Putamen (tissue), 1 donor: ENCODE data around the gene RREB1.

Source experiments
- DNase-seq: peaks from one replicate; pipeline ENCODE4 v3.0.0-alpha.2; 2016; ENCODE audit warnings: low spot score

The RREB1 gene

DNA sequence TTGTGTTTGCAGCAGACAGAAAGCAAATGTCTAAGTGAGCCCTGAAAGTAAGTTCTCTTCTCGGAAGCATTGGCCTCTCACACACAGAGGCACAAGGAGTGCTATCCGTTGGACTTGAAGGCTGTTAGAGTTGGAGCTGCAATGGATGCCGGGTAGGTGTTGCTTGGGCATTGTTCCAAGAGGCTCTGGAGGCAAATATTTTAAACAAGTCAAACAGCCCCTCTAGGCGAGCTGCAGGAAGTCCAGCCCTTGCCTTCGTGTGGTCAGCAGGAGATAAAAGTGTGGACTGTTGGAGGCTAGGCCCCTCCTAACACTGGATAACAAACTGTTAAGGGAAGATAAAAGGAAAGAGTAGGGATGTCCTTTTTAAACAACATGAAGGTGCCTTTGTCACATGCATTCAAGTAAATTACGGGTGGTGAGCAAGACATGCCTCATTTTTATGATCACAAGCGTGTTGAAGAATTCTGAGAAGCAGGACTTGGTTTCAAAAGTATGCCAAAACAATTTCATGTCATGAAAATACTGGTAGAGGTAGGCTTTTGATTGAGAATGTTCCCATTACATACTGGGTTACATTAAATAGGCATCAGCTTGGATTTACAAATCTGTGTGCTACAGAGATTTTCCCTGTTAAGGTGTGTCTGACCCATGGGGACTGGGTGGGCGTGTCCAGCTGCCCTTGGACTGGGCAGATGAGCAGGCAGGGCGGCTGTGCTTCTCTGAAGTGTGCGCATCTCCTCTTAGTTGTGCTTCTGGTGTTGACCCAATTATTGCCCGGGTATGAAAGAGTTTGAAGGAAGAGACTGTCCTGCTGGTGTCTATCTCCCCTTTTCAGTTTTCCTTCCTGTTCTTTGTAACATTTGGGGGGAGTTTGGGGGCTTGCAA lies 57.5 kb downstream of the RREB1 start:
- DNase-seq, result no peak

GRCh38 chr6:7165890-7166267 lies 58.1 kb downstream of the RREB1 start:
- DNase-seq, result no peak

DNA sequence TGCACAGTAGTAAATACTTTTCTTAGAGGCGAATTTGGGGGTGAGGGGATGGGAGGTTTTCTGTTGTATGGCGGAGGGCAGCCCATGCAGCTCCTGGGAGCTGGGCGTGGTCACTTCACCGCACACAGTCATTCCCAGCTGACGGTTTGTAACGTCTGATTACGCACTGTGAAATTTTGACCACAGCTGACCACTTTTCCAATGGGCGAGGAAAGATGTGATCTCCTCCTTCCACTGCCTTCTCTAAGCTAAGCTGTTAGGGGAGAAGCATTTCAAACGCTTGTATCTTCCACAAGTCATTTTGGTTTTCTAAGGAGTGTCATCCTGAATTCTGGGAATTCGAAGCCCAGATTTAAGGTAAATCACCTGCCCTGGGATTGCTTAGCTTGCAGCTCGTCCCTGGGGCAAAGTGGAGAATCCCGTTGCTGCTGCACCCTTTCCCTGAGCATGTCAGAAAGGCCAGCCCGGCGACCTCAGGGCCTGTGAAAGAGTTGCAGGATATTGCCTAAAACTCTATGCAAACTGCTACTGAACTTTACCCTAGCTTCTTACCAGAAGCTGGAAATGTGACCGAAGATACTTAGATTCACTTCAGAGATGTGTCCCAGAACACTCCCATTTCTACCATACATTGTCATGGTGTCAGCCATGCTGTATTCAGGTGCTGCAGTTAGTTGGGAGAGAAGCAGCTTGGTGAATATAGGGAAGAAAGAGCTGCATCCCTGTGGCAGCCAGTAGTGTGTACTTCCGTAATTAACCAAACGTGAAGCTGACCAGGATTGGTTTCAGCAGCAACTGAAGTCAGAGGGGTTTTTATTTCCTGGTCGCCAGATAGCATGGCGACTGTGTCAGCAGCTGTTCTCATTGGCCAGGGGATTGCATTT lies 58.9 kb downstream of the RREB1 start:
- DNase-seq, result no peak

DNA sequence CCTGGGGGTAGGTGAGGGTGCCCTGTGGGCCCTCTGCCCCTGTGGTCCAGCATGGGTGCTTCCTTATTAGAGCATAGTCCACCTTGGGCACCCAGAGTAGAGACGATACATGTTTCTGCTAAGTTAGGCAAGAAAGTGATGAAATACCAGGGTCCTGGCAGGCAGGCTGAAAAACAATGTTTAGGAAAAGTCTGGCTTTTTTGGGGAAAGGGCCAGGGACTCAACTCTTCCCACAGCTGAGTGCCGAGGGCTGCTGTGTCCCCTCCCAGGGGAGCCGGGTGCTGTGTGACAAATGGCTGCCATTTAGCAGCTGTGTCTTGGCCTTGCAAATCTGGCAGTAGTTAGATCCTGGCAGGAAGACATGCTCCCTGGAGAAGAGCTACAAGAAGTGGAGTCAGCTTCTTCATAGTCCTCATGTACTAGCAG lies 61.5 kb downstream of the RREB1 start:
- DNase-seq, result no peak

- DNase-seq, result no peak
Measured at GRCh38 chr6:7170117-7170732, 62.5 kb downstream of the RREB1 start.

GRCh38 chr6:7171119-7171518 lies 63.4 kb downstream of the RREB1 start:
- DNase-seq, result no peak

DNA sequence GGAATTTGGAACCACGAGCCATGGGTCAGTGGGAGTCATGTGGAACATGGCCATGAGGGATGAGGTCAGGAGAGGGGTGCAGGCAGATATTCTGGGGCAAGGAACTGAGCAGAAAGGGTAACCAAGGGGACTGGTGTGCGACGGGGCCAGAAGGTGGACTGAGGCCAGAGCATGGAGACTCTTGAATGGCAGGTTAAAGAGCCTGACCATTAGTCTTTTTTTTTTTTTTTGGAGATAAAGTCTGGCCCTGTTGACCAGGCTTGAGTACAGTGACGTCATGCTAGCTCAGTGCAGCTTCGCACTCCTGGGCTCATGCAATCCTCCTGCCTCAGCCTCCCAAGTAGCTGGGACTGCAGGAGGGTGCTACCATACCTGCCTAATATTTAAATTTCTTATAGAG lies 64.0 kb downstream of the RREB1 start:
- DNase-seq, result no peak

GRCh38 chr6:7172649-7173048 lies 64.9 kb downstream of the RREB1 start:
- DNase-seq, result no peak

GRCh38 chr6:7173843-7174503 lies 66.2 kb downstream of the RREB1 start:
- DNase-seq, result no peak

- no peak for DNase-seq
Measured at GRCh38 chr6:7175462-7175861, 67.7 kb downstream of the RREB1 start.

GRCh38 chr6:7176208-7176607 lies 68.4 kb downstream of the RREB1 start:
- DNase-seq, result no peak

DNA sequence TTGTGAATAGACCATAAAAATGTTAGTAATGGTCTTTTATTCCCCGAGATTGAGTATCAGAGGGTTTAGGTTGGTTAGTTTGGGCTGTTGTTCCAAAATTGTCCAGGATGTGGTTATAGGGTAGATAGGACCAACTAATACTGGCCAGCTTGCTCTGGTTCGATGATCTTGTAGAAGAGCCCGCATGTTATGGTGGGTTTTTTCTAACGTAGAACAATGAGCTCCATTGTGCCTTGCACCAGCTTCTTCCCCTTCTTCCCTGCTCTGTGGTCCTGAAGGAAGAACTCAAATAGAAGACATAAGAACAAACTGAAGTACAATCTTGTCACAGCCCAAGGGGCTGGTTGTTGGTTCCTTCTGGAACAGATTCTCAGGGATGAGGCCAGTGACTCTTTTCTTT lies 70.5 kb downstream of the RREB1 start:
- DNase-seq, result no peak

DNA sequence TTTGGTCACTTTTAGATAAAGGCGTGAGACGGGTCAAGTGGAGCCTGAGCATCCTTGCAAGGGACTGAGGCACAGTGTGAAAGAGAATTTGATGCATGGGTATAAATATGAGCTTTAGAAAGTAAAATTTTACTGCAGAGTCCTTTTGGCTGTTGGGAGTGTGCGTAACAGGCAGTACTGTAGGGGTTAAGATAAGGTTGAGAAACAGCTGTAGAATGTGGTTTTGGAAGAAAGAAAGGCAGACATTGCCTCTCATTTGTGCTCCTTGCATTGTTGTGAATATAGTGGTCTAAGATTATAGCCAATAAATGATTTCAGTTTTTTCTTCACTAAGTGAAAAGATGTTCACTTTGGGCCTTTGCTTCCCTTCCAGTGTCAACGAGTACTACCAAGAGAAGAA lies 73.0 kb downstream of the RREB1 start:
- no peak for DNase-seq

DNA sequence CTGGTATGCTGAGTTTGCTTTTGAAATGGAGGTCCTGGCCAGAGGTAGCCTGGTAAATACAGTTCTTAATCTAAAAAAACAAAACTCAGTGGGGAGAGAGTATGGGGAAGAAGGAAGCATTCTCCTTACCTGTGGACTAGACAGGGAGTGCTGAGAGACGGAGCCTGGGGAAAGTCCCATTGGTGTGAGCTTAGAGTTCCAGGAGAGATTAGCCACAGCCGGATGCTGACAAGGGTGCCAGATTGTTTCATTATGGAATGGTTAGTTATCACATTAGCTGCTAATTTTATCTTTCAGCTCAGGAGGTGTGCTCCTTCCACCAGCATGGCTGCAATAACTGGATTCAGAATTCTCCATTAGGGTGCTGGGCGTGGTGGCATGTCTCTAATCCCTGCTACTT lies 75.9 kb downstream of the RREB1 start:
- DNase-seq, result no peak

GRCh38 chr6:7184502-7184901 lies 76.7 kb downstream of the RREB1 start:
- no peak for DNase-seq

DNA sequence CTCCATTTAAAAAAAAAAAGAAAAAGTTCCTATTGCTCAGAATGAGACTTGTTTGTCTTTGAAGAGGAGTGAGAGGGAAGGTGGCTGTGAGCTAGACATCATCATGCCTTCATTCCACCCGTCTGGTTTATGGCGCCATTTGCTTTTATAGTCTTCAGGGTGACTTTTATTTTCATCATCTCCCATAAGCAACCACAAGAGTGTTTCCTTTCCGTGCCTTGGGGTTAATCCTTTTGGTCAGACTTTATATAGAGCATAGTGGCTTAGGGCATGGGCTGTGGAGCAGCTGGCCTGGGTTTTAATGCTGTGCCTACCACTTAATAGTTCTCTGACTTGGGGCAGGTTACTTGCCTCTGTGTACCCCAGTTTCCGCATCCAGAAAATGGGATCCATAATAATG lies 77.8 kb downstream of the RREB1 start:
- no peak for DNase-seq

GRCh38 chr6:7188492-7188891 lies 80.7 kb downstream of the RREB1 start:
- no peak for DNase-seq

GRCh38 chr6:7189101-7189758 lies 81.5 kb downstream of the RREB1 start:
- DNase-seq, result no peak

DNA sequence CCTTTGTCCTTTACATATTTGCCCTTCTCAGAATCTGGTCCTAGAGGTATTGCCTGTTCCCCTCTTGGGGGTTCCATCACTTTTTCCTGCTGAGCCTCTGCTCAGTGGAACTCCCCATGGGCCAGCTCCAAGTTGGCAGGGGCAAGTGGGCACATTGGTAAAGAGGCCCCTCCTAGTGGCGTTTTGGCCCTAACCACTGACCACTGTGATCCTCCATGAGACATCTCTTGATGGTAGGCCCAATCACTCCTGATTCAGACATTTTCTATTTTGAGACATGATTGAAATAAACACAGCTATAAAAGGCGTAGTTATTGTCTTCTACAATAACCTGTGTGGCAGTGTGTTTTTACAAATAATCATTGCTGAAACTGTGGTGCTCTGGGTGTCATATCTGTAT lies 83.0 kb downstream of the RREB1 start:
- no peak for DNase-seq

DNA sequence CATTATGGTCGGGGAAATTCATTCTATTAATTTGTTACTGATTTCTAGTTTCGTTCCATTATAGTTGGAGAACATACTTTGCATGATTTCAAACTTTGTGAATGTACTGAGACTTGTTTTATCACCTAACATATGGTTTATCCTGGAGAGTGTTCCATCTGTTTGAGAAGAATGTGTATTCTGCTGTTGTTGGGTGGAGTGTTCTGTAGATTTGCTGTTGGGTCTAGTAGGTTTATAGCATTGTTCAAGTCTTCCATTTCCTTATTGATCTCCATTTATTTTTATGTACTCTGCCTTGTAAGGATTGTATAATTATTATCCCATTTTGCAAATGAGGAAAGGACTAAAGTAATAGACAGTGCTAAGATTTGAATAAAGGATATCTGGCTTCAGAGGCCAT lies 85.4 kb downstream of the RREB1 start:
- DNase-seq, result no peak

- DNase-seq, result no peak
Measured at GRCh38 chr6:7194657-7195056, 86.9 kb downstream of the RREB1 start.
